Caco-2 (cell line): ENCODE measurements around the gene FRMD4A. TPM values are rescaled to one million over a fixed set of nuclear protein-coding genes. Genes with fewer than 3 reads are reported as not detected.
A peak's percentile ranks its signal among the peaks of the same experiment; 100 is the strongest.
"Not testable (repeated sequence)": the region's sequence is repeated elsewhere in the genome, so short reads cannot be mapped to it uniquely, and the experiment has no call there.

Experiments
- BruUV-seq: library from RNA; stranded (reverse); fragments of 400-500 nt; replicated peaks from 2 replicates; lab custom pipeline; 2021; lab: Mats Ljungman, UMichigan
- CTCF ChIA-PET: fragments of 300-600 bp; sonication (Branson Sonifier 250); formaldehyde crosslinking; loops from one replicate; lab custom pipeline; 2022; ENCODE audit warnings: antibody characterized with exemption; lab: Charles Lee
- POLR2A ChIA-PET: fragments of 300-600 bp; sonication (Branson Sonifier 250); formaldehyde crosslinking; loops from one replicate; lab custom pipeline; 2022; ENCODE audit warnings: antibody characterized with exemption; lab: Charles Lee
- DNase-seq, 2 experiments: peaks; one replicate each; pipeline versions ENCODE4 v3.0.0 to v3.0.0-alpha.2; 2020 to 2022
- H3K27me3 ChIP-seq: replicated peaks from 2 replicates; pipeline ENCODE4 v1.6.0; 2011; ENCODE audit warnings: low read length; ENCODE audit not compliant: control insufficient read depth, insufficient read depth
- H3K36me3 ChIP-seq: 2 replicates; pipeline ENCODE4 v1.5.1; 2011; ENCODE audit warnings: low read length; ENCODE audit not compliant: control insufficient read depth, insufficient read depth
- H3K4me1 ChIP-seq: fragments of 250-450 bp; sonication (Bioruptor Pico); 2 replicates; pipeline ENCODE4 v1.5.1; 2020; ENCODE audit warnings: mild to moderate bottlenecking
- H3K4me3 ChIP-seq: 2 replicates; pipeline ENCODE4 v1.5.1; 2011; ENCODE audit warnings: low read depth, mild to moderate bottlenecking, control low read depth, low read length
- H3K9me3 ChIP-seq: fragments of 250-450 bp; sonication (Bioruptor Pico); 2 replicates; pipeline ENCODE4 v1.5.1; 2020; ENCODE audit warnings: mild to moderate bottlenecking, moderate library complexity
- H3K27ac Mint-ChIP-seq: one replicate; pipeline ENCODE4 v1.8.0; 2022; ENCODE audit warnings: mixed read lengths; ENCODE audit not compliant: unreplicated experiment
- H3K27me3 Mint-ChIP-seq: one replicate; pipeline ENCODE4 v1.8.0; 2022; ENCODE audit warnings: mixed read lengths; ENCODE audit not compliant: insufficient read depth, unreplicated experiment
- H3K36me3 Mint-ChIP-seq: one replicate; pipeline ENCODE4 v1.8.0; 2022; ENCODE audit warnings: mild to moderate bottlenecking, mixed read lengths; ENCODE audit not compliant: insufficient read depth, unreplicated experiment
- H3K4me1 Mint-ChIP-seq: one replicate; pipeline ENCODE4 v1.8.0; 2022; ENCODE audit warnings: low read depth, mixed read lengths; ENCODE audit not compliant: unreplicated experiment
- H3K4me3 Mint-ChIP-seq: one replicate; pipeline ENCODE4 v1.8.0; 2022; ENCODE audit warnings: mild to moderate bottlenecking, moderate library complexity, mixed read lengths; ENCODE audit not compliant: unreplicated experiment
- H3K9me3 Mint-ChIP-seq: one replicate; pipeline ENCODE4 v1.8.0; 2022; ENCODE audit warnings: mixed read lengths; ENCODE audit not compliant: unreplicated experiment
- CTCF ChIP-seq, 2 experiments: fragments of 200-600 bp in 1 of 2; IDR thresholded peaks; 1 replicate in 1 of 2; 2 replicates in 1 of 2; pipeline versions ENCODE4 v1.5.1 to v1.8.0; 2011 to 2022; ENCODE audit warnings: antibody characterized with exemption in 1 of 2, control low read depth in 1 of 2, inconsistent platforms in 1 of 2, low read depth in 1 of 2, low read length in 1 of 2, mild to moderate bottlenecking in 1 of 2, moderate library complexity in 1 of 2; ENCODE audit not compliant: insufficient read depth in 1 of 2, severe bottlenecking in 1 of 2, unreplicated experiment in 1 of 2
- intact Hi-C: fragments of 100-400 bp; cut with micrococcal nuclease; formaldehyde crosslinking; loops from one replicate; pipeline ENCODE4 v1.10.0; 2022; ENCODE audit not compliant: unreplicated experiment
- total RNA-seq: library from RNA; stranded (reverse); gene quantifications from 2 replicates; pipeline ENCODE4 v1.2.3, GENCODE V29; 2022

Gene FRMD4A
- total RNA-seq, 1 experiment from 2014 or later = 52.1 TPM

- Mint-ChIP-seq H3K9me3 (peaks cover 13% of the 10 kb centered on the region), H3K36me3 (peaks cover 5% of the 10 kb centered on the region), H3K4me1 (peaks cover 7% of the 10 kb centered on the region), H3K4me3 (no peak overlapping the region), H3K27me3 (no peaks in the 10 kb centered on the region), H3K27ac (no peak overlapping the region)
- no peak for DNase-seq
- Histone ChIP-seq H3K4me3 (no peak overlapping the region), H3K27me3 (no peaks in the 10 kb centered on the region), H3K9me3 (0 out of 2 replicates have a peak, but pooled peaks cover 3% of the 10 kb centered on the region), H3K4me1 (peaks cover 13% of the 10 kb centered on the region), H3K36me3 (no peaks in the 10 kb centered on the region)
- CTCF ChIA-PET = no interaction called here
- intact Hi-C loops = no loop called here
- no TSS peak for BruUV-seq
- POLR2A ChIA-PET = no interaction called here
- TF ChIP-seq CTCF (IDR thresholded peaks at IDR 0.05; ENCODE audit: insufficient read depth in 1 of 2, low read depth in 1 of 2, low read length in 1 of 2, severe bottlenecking in 1 of 2, unreplicated experiment in 1 of 2) = no peak
Measured at GRCh38 chr10:14050598-14050997, 280.1 kb downstream of the FRMD4A start.

GRCh38 chr10:14048930-14049613 is 281.7 kb downstream of the FRMD4A start:
- DNase-seq = peak in 1 of 2 experiments; percentile 35
- peaks cover 13% of the 10 kb centered on the region for H3K4me1 ChIP-seq
- H3K27me3 ChIP-seq = no peaks in the 10 kb centered on the region
- H3K4me3 ChIP-seq = no peak overlapping the region
- intact Hi-C loops = loop anchor here (1.0 kb wide), 1 partner anchor 9 kb away; no protein-coding TSS in a partner anchor
- BruUV-seq = no TSS peak
- H3K27ac Mint-ChIP-seq = no peak overlapping the region
- peaks cover 14% of the 10 kb centered on the region for H3K9me3 Mint-ChIP-seq
- no peaks in the 10 kb centered on the region for H3K36me3 ChIP-seq
- ChIA-PET CTCF (no interaction called here), POLR2A (no interaction called here)
- H3K4me1 Mint-ChIP-seq = peaks cover 7% of the 10 kb centered on the region
- no peak overlapping the region for H3K4me3 Mint-ChIP-seq
- peaks cover 5% of the 10 kb centered on the region for H3K36me3 Mint-ChIP-seq
- 0 out of 2 replicates have a peak, but pooled peaks cover 3% of the 10 kb centered on the region for H3K9me3 ChIP-seq
- no peaks in the 10 kb centered on the region for H3K27me3 Mint-ChIP-seq
- TF ChIP-seq CTCF (IDR thresholded peaks at IDR 0.05; ENCODE audit: insufficient read depth in 1 of 2, low read depth in 1 of 2, low read length in 1 of 2, severe bottlenecking in 1 of 2, unreplicated experiment in 1 of 2) = no peak

- intact Hi-C loops = no loop called here
- no peaks in the 10 kb centered on the region for H3K27me3 ChIP-seq
- DNase-seq = no peak
- ChIA-PET CTCF (no interaction called here), POLR2A (no interaction called here)
- peaks cover 14% of the 10 kb centered on the region for H3K4me1 ChIP-seq
- Mint-ChIP-seq H3K4me3 (no peak overlapping the region), H3K27ac (no peak overlapping the region), H3K27me3 (no peaks in the 10 kb centered on the region), H3K9me3 (peaks cover 23% of the 10 kb centered on the region), H3K4me1 (peaks cover 7% of the 10 kb centered on the region), H3K36me3 (no peaks in the 10 kb centered on the region)
- H3K36me3 ChIP-seq = no peaks in the 10 kb centered on the region
- BruUV-seq = no TSS peak
- 0 out of 2 replicates have a peak, but pooled peaks cover 3% of the 10 kb centered on the region for H3K9me3 ChIP-seq
- no peak overlapping the region for H3K4me3 ChIP-seq
- no peak for TF ChIP-seq CTCF (IDR thresholded peaks at IDR 0.05; ENCODE audit: insufficient read depth in 1 of 2, low read depth in 1 of 2, low read length in 1 of 2, severe bottlenecking in 1 of 2, unreplicated experiment in 1 of 2)
Measured at GRCh38 chr10:14047431-14047830, 283.3 kb downstream of the FRMD4A start.

- H3K36me3 ChIP-seq, H3K27ac Mint-ChIP-seq, H3K36me3 Mint-ChIP-seq, H3K27me3 Mint-ChIP-seq, H3K27me3 ChIP-seq, H3K4me3 Mint-ChIP-seq, DNase-seq, H3K4me3 ChIP-seq, H3K9me3 ChIP-seq, CTCF ChIA-PET, BruUV-seq: not testable (repeated sequence)
- intact Hi-C loops = loop anchor here (5.0 kb wide), 1 partner anchor 130 kb away; no protein-coding TSS in a partner anchor
- peaks cover 39% of the 10 kb centered on the region for H3K4me1 ChIP-seq
- peaks cover 35% of the 10 kb centered on the region for H3K4me1 Mint-ChIP-seq
- peaks cover 12% of the 10 kb centered on the region for H3K9me3 Mint-ChIP-seq
- POLR2A ChIA-PET = interaction anchor here (2.7 kb wide), 1 partner anchor 143 kb away, joined by 24 read pairs; no protein-coding TSS in a partner anchor
Measured at GRCh38 chr10:14042051-14042450, 288.7 kb downstream of the FRMD4A start.
